B cell (primary cell): ENCODE data around the gene MOXD1. TPM values are rescaled to one million over a fixed set of nuclear protein-coding genes. Genes with fewer than 3 reads are reported as not detected.

Experiments used
- ATAC-seq: fragments of 200-7000 bp; cut with Tn5 transposase; one replicate; pipeline ENCODE4 v1.10.0; 2021; ENCODE audit warnings: low read depth, mild to moderate bottlenecking, moderate number of reproducible peaks, moderate library complexity
- CTCF ChIA-PET: fragments of 350-600 bp; sonication (Branson Sonifier 250); formaldehyde crosslinking; loops from one replicate; lab custom pipeline; 2021; ENCODE audit warnings: antibody characterized with exemption, inconsistent platforms; lab: Charles Lee
- POLR2A ChIA-PET: fragments of 350-600 bp; sonication (Branson Sonifier 250); formaldehyde crosslinking; loops from one replicate; lab custom pipeline; 2021; ENCODE audit warnings: antibody characterized with exemption; lab: Charles Lee
- DNase-seq: peaks from one replicate; pipeline ENCODE4 v3.0.0; 2013
- H2AFZ ChIP-seq: 2 replicates; pipeline ENCODE4 v1.6.1; 2012; ENCODE audit warnings: mild to moderate bottlenecking, low read depth, low read length; ENCODE audit not compliant: insufficient read depth, poor library complexity, severe bottlenecking
- H3K27ac ChIP-seq, 2 donors: 1 replicate in 1 of 2; 2 replicates in 1 of 2; pipeline ENCODE4 v1.5.1; 2012 to 2013; ENCODE audit warnings: low read length in 2 of 2, mild to moderate bottlenecking in 2 of 2, moderate library complexity in 1 of 2
- H3K27me3 ChIP-seq, 4 experiments: fragments of 200-600 bp in 1 of 4; sonication (generic) in 1 of 4; replicated peaks in 1 of 4; 1 replicate in 2 of 4; 2 replicates in 2 of 4; pipeline versions ENCODE4 v1.6.1 to v1.7.0; 2013 to 2016; ENCODE audit warnings: low read length in 3 of 4, mild to moderate bottlenecking in 2 of 4, mixed read lengths in 1 of 4, moderate library complexity in 1 of 4; ENCODE audit not compliant: insufficient read depth in 4 of 4, control insufficient read depth in 3 of 4; ENCODE audit errors: control extremely low read depth in 1 of 4
- H3K36me3 ChIP-seq, 2 experiments: replicated peaks in 1 of 2; 1 replicate in 1 of 2; 2 replicates in 1 of 2; pipeline versions ENCODE4 v1.6.1 to v1.7.1; 2013; ENCODE audit warnings: low read length in 1 of 2; ENCODE audit not compliant: insufficient read depth in 2 of 2, control insufficient read depth in 1 of 2; ENCODE audit errors: control extremely low read depth in 1 of 2, extremely low read depth in 1 of 2
- H3K4me1 ChIP-seq, 2 donors: fragments of 200-600 bp in 1 of 2; sonication (generic) in 1 of 2; 1 replicate in 1 of 2; 2 replicates in 1 of 2; pipeline versions ENCODE4 v1.5.1 to v1.6.1; 2013 to 2017; ENCODE audit warnings: low read length in 2 of 2; ENCODE audit not compliant: control insufficient read depth in 2 of 2, insufficient read depth in 2 of 2
- H3K4me2 ChIP-seq: replicated peaks from 2 replicates; pipeline ENCODE3; 2012; ENCODE audit warnings: mild to moderate bottlenecking, low read depth, low read length; ENCODE audit not compliant: poor library complexity, severe bottlenecking
- H3K4me3 ChIP-seq, 5 experiments: fragments of 200-600 bp in 1 of 5; sonication (generic) in 1 of 5; 1 replicate in 3 of 5; 2 replicates in 2 of 5; pipeline versions ENCODE4 v1.5.1 to v1.7.0; 2011 to 2016; ENCODE audit warnings: low read length in 4 of 5, mild to moderate bottlenecking in 4 of 5, low read depth in 2 of 5, control low read depth in 1 of 5, moderate library complexity in 1 of 5; ENCODE audit not compliant: insufficient read depth in 1 of 5; ENCODE audit errors: control extremely low read depth in 1 of 5, extremely low read depth in 1 of 5
- H3K79me2 ChIP-seq: fragments of 200-600 bp; sonication (generic); one replicate; pipeline ENCODE4 v1.6.0; 2016; ENCODE audit warnings: low read length; ENCODE audit not compliant: control insufficient read depth, insufficient read depth
- H3K9ac ChIP-seq: fragments of 200-600 bp; sonication (generic); 2 replicates; pipeline ENCODE4 v1.6.1; 2017; ENCODE audit warnings: mild to moderate bottlenecking, low read length, moderate library complexity
- H3K9me3 ChIP-seq, 3 donors: one replicate each; pipeline versions ENCODE4 v1.6.1 to v1.7.1; 2013; ENCODE audit warnings: low read length in 2 of 3; ENCODE audit not compliant: control insufficient read depth in 2 of 3, insufficient read depth in 1 of 3; ENCODE audit errors: control extremely low read depth in 1 of 3
- H4K20me1 ChIP-seq: 2 replicates; pipeline ENCODE4 v1.6.0; 2012; ENCODE audit warnings: mild to moderate bottlenecking, low read length; ENCODE audit not compliant: insufficient read depth, control insufficient read depth, poor library complexity, severe bottlenecking
- H3K27ac Mint-ChIP-seq: one replicate; pipeline ENCODE4 v1.8.0; 2021; ENCODE audit warnings: mixed read lengths
- H3K27me3 Mint-ChIP-seq: one replicate; pipeline ENCODE4 v1.8.0; 2021; ENCODE audit warnings: mixed read lengths
- H3K4me1 Mint-ChIP-seq: one replicate; pipeline ENCODE4 v1.8.0; 2021; ENCODE audit warnings: mixed read lengths
- H3K4me3 Mint-ChIP-seq: one replicate; pipeline ENCODE4 v1.8.0; 2021; ENCODE audit warnings: mixed read lengths
- H3K9me3 Mint-ChIP-seq: one replicate; pipeline ENCODE4 v1.8.0; 2022; ENCODE audit warnings: mixed read lengths; ENCODE audit not compliant: insufficient read depth
- CTCF ChIP-seq: fragments of 200-600 bp; IDR thresholded peaks from one replicate; pipeline ENCODE4 v1.8.0; 2022; ENCODE audit warnings: antibody characterized with exemption, mild to moderate bottlenecking
- EZH2 ChIP-seq: IDR thresholded peaks from 2 replicates; pipeline ENCODE4 v1.6.1; 2012; ENCODE audit warnings: borderline replicate concordance, low read depth, mild to moderate bottlenecking, moderate library complexity, low read length; ENCODE audit not compliant: insufficient read depth, poor library complexity, severe bottlenecking
- WGBS: methylation state at CpG from one replicate; pipeline ENCODE4 v1.1.5; 2013; ENCODE audit warnings: missing lambda C conversion rate; ENCODE audit not compliant: insufficient coverage; 5-methylcytosine and 5-hydroxymethylcytosine counted together
- intact Hi-C: fragments of 100-400 bp; cut with micrococcal nuclease; formaldehyde crosslinking; loops from one replicate; pipeline ENCODE4 v1.10.0; 2022
- polyA plus RNA-seq: library from polyadenylated mRNA; depleted of rRNA; stranded (reverse); fragments of >200 nt; gene quantifications from 2 replicates; pipeline ENCODE4 v1.2.3, GENCODE V29; 2012
- total RNA-seq, 2 donors: library from RNA; stranded (reverse); fragments of 120-200 nt in 1 of 2; gene quantifications; 1 replicate in 1 of 2; 2 replicates in 1 of 2; pipeline versions ENCODE4 v1.2.3 to v1.2.4, GENCODE V29; 2013 to 2022

The MOXD1 gene
- total and polyA plus RNA-seq, 2 donors (not counting 1 experiment from before 2014, with no cell fraction given): 1.5 to 7.0 TPM

- H3K27ac Mint-ChIP-seq: no peak overlapping the region
- POLR2A ChIA-PET: interaction anchor here (1.2 kb wide), 1 partner anchor 29 kb away, joined by 3 read pairs; no protein-coding TSS in a partner anchor
Observed at GRCh38 chr6:132390451-132390850, 10.8 kb downstream of the MOXD1 start.

More at GRCh38 chr6:132390451-132390850, 10.8 kb downstream of the MOXD1 start:
- no peak for ATAC-seq
- Mint-ChIP-seq H3K27me3 (no peaks in the 10 kb centered on the region), H3K4me3 (no peak overlapping the region), H3K9me3 (peaks cover 4% of the 10 kb centered on the region), H3K4me1 (peaks cover 27% of the 10 kb centered on the region)
- Histone ChIP-seq H3K79me2 (no peaks in the 10 kb centered on the region), H3K4me3 (no peak overlapping the region), H3K9ac (no peak overlapping the region), H4K20me1 (no peaks in the 10 kb centered on the region), H3K36me3 (no peaks in the 10 kb centered on the region), H3K27me3 (no peaks in the 10 kb centered on the region), H3K4me2 (no peak overlapping the region), H3K27ac (no peak overlapping the region), H3K4me1 (peaks cover 5 to 27% of the 10 kb centered on the region in 2 donors), H3K9me3 (peaks cover 3 to 14% (median 10%) of the 10 kb centered on the region in 3 donors), H2AFZ (no peak overlapping the region)
- DNase-seq: no peak
- TF ChIP-seq CTCF: no peak
- TF ChIP-seq EZH2: no peak
- CTCF ChIA-PET: interaction anchor here (2.2 to 10.5 kb wide), 6 partner anchors 9 to 110 kb away, joined by 6 to 215 read pairs (median 49); no protein-coding TSS in a partner anchor
- intact Hi-C loops: no loop called here
- 90% methylated on average over 3 of the region's 4 CpGs for WGBS
